Measurements from ENCODE around the gene LPP. TPM values are rescaled to one million over a fixed set of nuclear protein-coding genes. Genes with fewer than 3 reads are reported as not detected.

LPP gene
- polyA plus RNA-seq, 1 donor (not counting 4 experiments of a cell fraction or from before 2014, with no cell fraction given), result 16.0 TPM

DNA sequence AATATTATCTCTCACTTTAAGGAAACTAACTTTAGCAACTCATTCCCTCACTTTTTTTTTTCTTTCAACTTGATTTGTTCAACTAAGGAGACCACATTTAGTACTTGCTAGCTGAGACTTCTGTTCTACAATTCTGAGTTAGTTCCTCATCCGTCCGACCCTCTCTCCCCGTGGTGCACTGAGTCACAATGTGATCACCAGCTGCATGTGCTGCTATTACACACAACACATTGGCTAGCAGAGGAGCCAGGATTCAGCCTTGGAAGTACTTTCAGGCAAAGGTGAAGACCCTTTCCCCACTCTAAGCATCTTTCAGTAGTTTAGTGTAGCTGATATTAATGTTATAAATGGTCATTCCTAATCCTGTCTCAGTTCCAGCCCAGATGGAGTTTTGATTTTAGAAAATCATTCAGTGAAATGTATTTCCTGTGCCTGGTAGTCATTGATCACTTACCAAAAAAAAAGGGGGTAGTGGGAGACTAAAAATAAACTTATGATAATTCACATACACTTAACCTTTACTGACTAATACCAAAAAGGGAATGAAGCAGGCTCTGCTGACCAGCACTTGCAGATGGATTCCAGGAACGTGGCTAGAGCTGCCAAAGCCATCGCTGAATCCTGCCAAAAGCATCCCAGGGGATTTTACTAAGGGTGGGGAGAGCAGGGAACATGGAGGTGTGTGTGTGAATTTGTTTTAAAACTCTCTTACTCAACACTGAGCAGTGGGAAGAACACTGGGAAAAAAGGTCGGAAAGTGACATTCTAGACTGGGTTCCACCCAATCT is 424.8 kb downstream of the LPP start:
- TF ChIP-seq, protein P1, sequence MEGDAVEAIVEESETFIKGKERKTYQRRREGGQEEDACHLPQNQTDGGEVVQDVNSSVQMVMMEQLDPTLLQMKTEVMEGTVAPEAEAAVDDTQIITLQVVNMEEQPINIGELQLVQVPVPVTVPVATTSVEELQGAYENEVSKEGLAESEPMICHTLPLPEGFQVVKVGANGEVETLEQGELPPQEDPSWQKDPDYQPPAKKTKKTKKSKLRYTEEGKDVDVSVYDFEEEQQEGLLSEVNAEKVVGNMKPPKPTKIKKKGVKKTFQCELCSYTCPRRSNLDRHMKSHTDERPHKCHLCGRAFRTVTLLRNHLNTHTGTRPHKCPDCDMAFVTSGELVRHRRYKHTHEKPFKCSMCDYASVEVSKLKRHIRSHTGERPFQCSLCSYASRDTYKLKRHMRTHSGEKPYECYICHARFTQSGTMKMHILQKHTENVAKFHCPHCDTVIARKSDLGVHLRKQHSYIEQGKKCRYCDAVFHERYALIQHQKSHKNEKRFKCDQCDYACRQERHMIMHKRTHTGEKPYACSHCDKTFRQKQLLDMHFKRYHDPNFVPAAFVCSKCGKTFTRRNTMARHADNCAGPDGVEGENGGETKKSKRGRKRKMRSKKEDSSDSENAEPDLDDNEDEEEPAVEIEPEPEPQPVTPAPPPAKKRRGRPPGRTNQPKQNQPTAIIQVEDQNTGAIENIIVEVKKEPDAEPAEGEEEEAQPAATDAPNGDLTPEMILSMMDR (optimal IDR thresholded peaks at IDR 0.05 in 1 of 3, IDR thresholded peaks at IDR 0.05 in 1 of 3, conservative IDR thresholded peaks at IDR 0.05 in 1 of 3; ENCODE audit: extremely low read depth in 1 of 3, insufficient read depth in 2 of 3, low read length in 3 of 3), result no peak
- TF ChIP-seq EZH2 (IDR thresholded peaks at IDR 0.05; ENCODE audit: low read length), result no peak
- DNase-seq (ENCODE audit: low read depth, low spot score) (no peak), FAIRE-seq (no peak)
- Histone ChIP-seq H4K20me1 (ENCODE audit: control insufficient read depth, extremely low read depth, insufficient read depth, low read length) (no peaks in the 10 kb centered on the region), H3K27me3 (ENCODE audit: control insufficient read depth, extremely low read depth, insufficient read depth, low read length) (no peaks in the 10 kb centered on the region), H3K9me1 (ENCODE audit: control insufficient read depth, extremely low read depth, insufficient read depth, low read length) (no peaks in the 10 kb centered on the region), H3K36me3 (ENCODE audit: control insufficient read depth in 2 of 2, extremely low read depth in 1 of 2, insufficient read depth in 2 of 2, low read length in 2 of 2) (no peaks in the 10 kb centered on the region), H3K27ac (ENCODE audit: control insufficient read depth, insufficient read depth, low read length) (no peak overlapping the region), H3K9ac (ENCODE audit: control insufficient read depth, extremely low read depth, insufficient read depth, low read length) (no peak overlapping the region), H3K4me1 (ENCODE audit: control insufficient read depth, extremely low read depth, insufficient read depth, low read length) (peaks cover 13% of the 10 kb centered on the region), H3K9me3 (ENCODE audit: control insufficient read depth, low read depth, low read length) (no peaks in the 10 kb centered on the region), H2AFZ (ENCODE audit: control insufficient read depth, low read length) (no peak overlapping the region), H3K4me2 (ENCODE audit: control insufficient read depth, extremely low read depth, insufficient read depth, low read depth, low read length) (no peak overlapping the region), H3K79me2 (ENCODE audit: control insufficient read depth, insufficient read depth, low read length) (no peaks in the 10 kb centered on the region), H3K4me3 (ENCODE audit: control insufficient read depth in 2 of 3, extremely low read depth in 1 of 3, insufficient read depth in 2 of 3, low read depth in 1 of 3, low read length in 3 of 3) (no peak overlapping the region)
- dilution Hi-C loops (cut with MboI; ENCODE audit: extremely low pct_ligation_motif_present, low sequenced_read_pairs), result no loop called here

DNA sequence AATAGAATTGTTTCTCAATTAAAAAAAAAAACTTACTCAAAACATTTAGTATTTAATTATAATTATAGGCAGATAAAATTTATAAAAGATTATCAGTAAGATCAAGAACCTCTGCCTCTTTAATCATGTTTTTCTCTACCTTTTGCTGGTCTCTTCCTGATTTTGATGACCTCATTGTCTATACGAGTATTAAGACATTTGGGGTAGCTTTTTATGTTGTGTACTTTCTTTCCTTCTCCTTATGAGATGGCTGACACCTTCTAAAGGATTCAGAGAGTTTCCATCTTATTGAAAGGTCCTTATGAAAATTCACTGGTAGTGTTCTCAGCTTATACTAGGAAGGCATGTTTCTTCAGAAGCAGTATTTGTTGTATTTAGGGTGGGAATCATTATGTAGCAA is 426.3 kb downstream of the LPP start:
- no peaks in the 10 kb centered on the region for H3K9me3 ChIP-seq (ENCODE audit: control insufficient read depth, low read depth, low read length)
- H3K9ac ChIP-seq (ENCODE audit: control insufficient read depth, extremely low read depth, insufficient read depth, low read length), result no peak overlapping the region
- H3K27me3 ChIP-seq (ENCODE audit: control insufficient read depth, extremely low read depth, insufficient read depth, low read length), result no peaks in the 10 kb centered on the region
- peaks cover 21% of the 10 kb centered on the region for H3K4me1 ChIP-seq (ENCODE audit: control insufficient read depth, extremely low read depth, insufficient read depth, low read length)
- dilution Hi-C loops (cut with MboI; ENCODE audit: extremely low pct_ligation_motif_present, low sequenced_read_pairs), result no loop called here
- no peaks in the 10 kb centered on the region for H4K20me1 ChIP-seq (ENCODE audit: control insufficient read depth, extremely low read depth, insufficient read depth, low read length)
- no peak for DNase-seq (ENCODE audit: low read depth, low spot score)
- no peaks in the 10 kb centered on the region for H3K36me3 ChIP-seq (ENCODE audit: control insufficient read depth in 2 of 2, extremely low read depth in 1 of 2, insufficient read depth in 2 of 2, low read length in 2 of 2)
- no peak for TF ChIP-seq EZH2 (IDR thresholded peaks at IDR 0.05; ENCODE audit: low read length)
- TF ChIP-seq, protein P1 (optimal IDR thresholded peaks at IDR 0.05 in 1 of 3, IDR thresholded peaks at IDR 0.05 in 1 of 3, conservative IDR thresholded peaks at IDR 0.05 in 1 of 3; ENCODE audit: extremely low read depth in 1 of 3, insufficient read depth in 2 of 3, low read length in 3 of 3), result no peak
- H3K4me3 ChIP-seq (ENCODE audit: control insufficient read depth in 2 of 3, extremely low read depth in 1 of 3, insufficient read depth in 2 of 3, low read depth in 1 of 3, low read length in 3 of 3), result no peak overlapping the region
- H3K4me2 ChIP-seq (ENCODE audit: control insufficient read depth, extremely low read depth, insufficient read depth, low read depth, low read length), result no peak overlapping the region
- no peak overlapping the region for H2AFZ ChIP-seq (ENCODE audit: control insufficient read depth, low read length)
- FAIRE-seq, result no peak
- H3K9me1 ChIP-seq (ENCODE audit: control insufficient read depth, extremely low read depth, insufficient read depth, low read length), result no peaks in the 10 kb centered on the region
- no peak overlapping the region for H3K27ac ChIP-seq (ENCODE audit: control insufficient read depth, insufficient read depth, low read length)
- no peaks in the 10 kb centered on the region for H3K79me2 ChIP-seq (ENCODE audit: control insufficient read depth, insufficient read depth, low read length)

All from keratinocyte (primary cell).